ENCODE measurements around the gene EEF1A2. TPM values are rescaled to one million over a fixed set of nuclear protein-coding genes. Genes with fewer than 3 reads are reported as not detected.

EEF1A2 gene
- total and polyA plus RNA-seq, 4 donors = 0.05 to 0.12 TPM; not detected in 2

GRCh38 chr20:63537525-63538203, 38.8 kb upstream of the EEF1A2 start:
- WGBS = 12% methylated on average over 34 of the region's 34 CpGs
- H3K4me1 ChIP-seq (ENCODE audit: control insufficient read depth in 4 of 4, insufficient read depth in 4 of 4, low read length in 3 of 4) = peaks cover 10 to 28% (median 19%) of the 10 kb centered on the region in 4 donors
- peak overlapping the region; percentile 39 to 63 for H3K27ac ChIP-seq (ENCODE audit: low read depth in 1 of 2, low read length in 2 of 2)

More at GRCh38 chr20:63537525-63538203, 38.8 kb upstream of the EEF1A2 start:
- Histone ChIP-seq H3K27me3 (ENCODE audit: control insufficient read depth in 4 of 4, insufficient read depth in 4 of 4, low read length in 3 of 4) (no peaks in the 10 kb centered on the region), H3K9me3 (ENCODE audit: control insufficient read depth in 4 of 4, low read length in 3 of 4) (no peaks in the 10 kb centered on the region), H3K9ac (ENCODE audit: low read depth in 1 of 2, low read length in 2 of 2) (peak overlapping the region in 1 of 2 donors; percentile 56), H3K4me3 (ENCODE audit: low read depth in 1 of 3, low read length in 3 of 3) (peak overlapping the region in 2 of 3 donors; percentile 33 to 40), H3K36me3 (ENCODE audit: control insufficient read depth in 4 of 4, insufficient read depth in 3 of 4, low read depth in 1 of 4, low read length in 3 of 4) (no peaks in the 10 kb centered on the region)
- TF ChIP-seq GABPA (IDR thresholded peaks at IDR 0.05 in 1 of 2, conservative IDR thresholded peaks at IDR 0.05 in 1 of 2) (peak in 1 of 2 donors; percentile 92), HNF4G (IDR thresholded peaks at IDR 0.05) (no peak), HNF4A (conservative IDR thresholded peaks at IDR 0.05) (peak; percentile 62 to 70), CTCF (IDR thresholded peaks at IDR 0.05; ENCODE audit: low read depth, low read length, missing input control) (peak; percentile 99), ZBTB33 (IDR thresholded peaks at IDR 0.05) (no peak), EGR1 (IDR thresholded peaks at IDR 0.05; ENCODE audit: low read depth in 2 of 2) (peak in 1 of 2 donors; percentile 62), RXRA (IDR thresholded peaks at IDR 0.05) (peak; percentile 74 to 81), YY1 (IDR thresholded peaks at IDR 0.05) (peak; percentile 88), MAX (IDR thresholded peaks at IDR 0.05) (no peak), SP1 (IDR thresholded peaks at IDR 0.05) (peak; percentile 88), TAF1 (conservative IDR thresholded peaks at IDR 0.05) (no peak), NR2F2 (IDR thresholded peaks at IDR 0.05) (peak; percentile 34), REST (IDR thresholded peaks at IDR 0.05) (peak; percentile 48), RAD21 (IDR thresholded peaks at IDR 0.05) (peak; percentile 94 to 96)
- DNase-seq (ENCODE audit: low spot score) = peak; percentile 83
